Endodermal cell (in vitro differentiated cells): Measurements from ENCODE around the gene CORT. TPM values are rescaled to one million over a fixed set of nuclear protein-coding genes. Genes with fewer than 3 reads are reported as not detected.
A peak's percentile ranks its signal among the peaks of the same experiment; 100 is the strongest.
"Not testable (repeated sequence)": the region's sequence is repeated elsewhere in the genome, so short reads cannot be mapped to it uniquely, and the experiment has no call there.

Experiments
- DNase-seq: peaks from one replicate; pipeline ENCODE4 v3.0.0-alpha.2; 2017
- H3K27ac ChIP-seq: 2 replicates; pipeline ENCODE4 v1.5.1; 2013; ENCODE audit warnings: mild to moderate bottlenecking, low read depth, low read length, moderate library complexity
- H3K27me3 ChIP-seq: 2 replicates; pipeline ENCODE4 v1.6.1; 2013; ENCODE audit warnings: mild to moderate bottlenecking, low read length, moderate library complexity; ENCODE audit not compliant: insufficient read depth, control insufficient read depth, poor library complexity, severe bottlenecking
- H3K36me3 ChIP-seq: 2 replicates; pipeline ENCODE4 v1.7.0; 2013; ENCODE audit warnings: mild to moderate bottlenecking, low read length, moderate library complexity; ENCODE audit not compliant: control insufficient read depth, insufficient read depth
- H3K4me1 ChIP-seq: one replicate; pipeline ENCODE4 v1.7.0; 2013; ENCODE audit warnings: low read length; ENCODE audit not compliant: control insufficient read depth, insufficient read depth
- H3K4me3 ChIP-seq: 2 replicates; pipeline ENCODE4 v1.5.1; 2013; ENCODE audit warnings: mild to moderate bottlenecking, low read length, moderate library complexity
- H3K9ac ChIP-seq: 2 replicates; pipeline ENCODE4 v1.6.1; 2013; ENCODE audit warnings: mild to moderate bottlenecking, low read length, moderate library complexity; ENCODE audit not compliant: poor library complexity, severe bottlenecking; ENCODE audit errors: extremely low read depth
- H3K9me3 ChIP-seq: 2 replicates; pipeline ENCODE4 v1.6.1; 2013; ENCODE audit warnings: mild to moderate bottlenecking, low read length, moderate library complexity; ENCODE audit not compliant: control insufficient read depth
- H3K27ac Mint-ChIP-seq: 2 replicates; pipeline ENCODE4 v1.8.0; 2020; ENCODE audit warnings: mixed read lengths
- H3K27me3 Mint-ChIP-seq: 2 replicates; pipeline ENCODE4 v1.8.0; 2021; ENCODE audit warnings: mild to moderate bottlenecking, mixed read lengths; ENCODE audit not compliant: insufficient read depth
- H3K36me3 Mint-ChIP-seq: 2 replicates; pipeline ENCODE4 v1.8.0; 2020; ENCODE audit warnings: low read depth, mixed read lengths
- H3K4me1 Mint-ChIP-seq: 2 replicates; pipeline ENCODE4 v1.8.0; 2020; ENCODE audit warnings: mixed read lengths
- H3K4me3 Mint-ChIP-seq: 2 replicates; pipeline ENCODE4 v1.8.0; 2020; ENCODE audit warnings: mild to moderate bottlenecking, moderate library complexity, mixed read lengths
- H3K9me3 Mint-ChIP-seq: 2 replicates; pipeline ENCODE4 v1.8.0; 2020; ENCODE audit warnings: mild to moderate bottlenecking, mixed read lengths
- CTCF ChIP-seq: fragments of 200-600 bp; sonication (generic); conservative IDR thresholded peaks from 2 replicates; pipeline ENCODE4 v1.5.0; 2021; ENCODE audit warnings: antibody characterized with exemption, mild to moderate bottlenecking
- WGBS, 2 experiments: methylation state at CpG; one replicate each; pipeline versions ENCODE4 v1.1.5 to v1.1.7; 2013; ENCODE audit warnings: missing lambda C conversion rate in 2 of 2, mixed read lengths in 1 of 2; ENCODE audit not compliant: insufficient coverage in 1 of 2, insufficient read length in 1 of 2; 5-methylcytosine and 5-hydroxymethylcytosine counted together
- total RNA-seq, 2 donors: library from RNA; stranded (reverse); fragmentation: NEBNext Ultra II Directional in 1 of 2; extraction: Animal tissue kit (Norgen Biotek cat#: 25700) in 1 of 2; gene quantifications; 2 replicates in 1 of 2; 3 replicates in 1 of 2; pipeline ENCODE4 v1.2.1, GENCODE V29; 2021

CORT gene
- total RNA-seq, 2 donors from 2014 or later: 0.53 to 1.3 TPM

GRCh38 chr1:10451287-10451686, 1.5 kb downstream of the CORT start:
- H3K9me3 Mint-ChIP-seq: peaks cover 6% of the 10 kb centered on the region
- no peaks in the 10 kb centered on the region for H3K36me3 ChIP-seq
- H3K4me3 Mint-ChIP-seq: no peak overlapping the region
- peaks cover 8% of the 10 kb centered on the region for H3K9me3 ChIP-seq
- WGBS, 2 experiments: 43 to 52% methylated on average over 9 to 10 of the region's 10 CpGs
- H3K27ac ChIP-seq: peak overlapping the region; percentile 2
- H3K4me1 ChIP-seq: no peaks in the 10 kb centered on the region
- TF ChIP-seq CTCF: no peak
- H3K27me3 ChIP-seq: no peaks in the 10 kb centered on the region
- H3K4me3 ChIP-seq: no peak overlapping the region
- peak; percentile 63 for DNase-seq
- no peak overlapping the region for H3K27ac Mint-ChIP-seq
- no peaks in the 10 kb centered on the region for H3K27me3 Mint-ChIP-seq
- H3K4me1 Mint-ChIP-seq: peaks cover 8% of the 10 kb centered on the region
- no peak overlapping the region for H3K9ac ChIP-seq
- H3K36me3 Mint-ChIP-seq: peaks cover 22% of the 10 kb centered on the region

DNA sequence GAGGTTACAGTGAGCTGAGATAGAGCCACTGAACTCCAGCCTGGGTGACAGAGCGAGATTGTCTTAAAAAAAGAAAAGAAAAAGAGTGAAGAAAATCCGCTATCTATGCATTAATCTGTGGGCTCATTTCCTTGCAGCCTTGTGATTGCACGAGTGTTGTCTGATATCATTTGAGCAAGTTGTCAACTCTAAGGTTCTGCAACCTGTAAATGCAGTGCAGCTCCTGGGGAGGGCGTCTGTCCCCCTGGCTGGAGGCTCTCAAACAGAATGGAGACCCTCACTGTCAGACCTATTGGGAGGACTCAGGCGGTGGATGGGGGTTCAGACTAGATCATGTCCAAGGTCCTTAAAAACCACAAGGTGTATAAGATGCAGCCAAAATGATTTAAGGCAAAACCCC, 6.2 kb downstream of the CORT start:
- peak; percentile 54 for TF ChIP-seq CTCF
- no peak overlapping the region for H3K9ac ChIP-seq
- H3K9me3 Mint-ChIP-seq: peaks cover 6% of the 10 kb centered on the region
- peaks cover 8% of the 10 kb centered on the region for H3K9me3 ChIP-seq
- H3K27me3 Mint-ChIP-seq: no peaks in the 10 kb centered on the region
- peaks cover 19% of the 10 kb centered on the region for H3K36me3 ChIP-seq
- peaks cover 36% of the 10 kb centered on the region for H3K36me3 Mint-ChIP-seq
- H3K27ac Mint-ChIP-seq: no peak overlapping the region
- peaks cover 11% of the 10 kb centered on the region for H3K4me1 Mint-ChIP-seq
- no peak overlapping the region for H3K27ac ChIP-seq
- H3K4me3 Mint-ChIP-seq: no peak overlapping the region
- no peaks in the 10 kb centered on the region for H3K27me3 ChIP-seq
- H3K4me3 ChIP-seq: no peak overlapping the region
- H3K4me1 ChIP-seq: no peaks in the 10 kb centered on the region
- DNase-seq: no peak
- WGBS, 2 experiments: 85 to 92% methylated on average over 3 to 5 of the region's 5 CpGs

- Mint-ChIP-seq H3K27ac (no peak overlapping the region), H3K27me3 (no peaks in the 10 kb centered on the region), H3K4me1 (peaks cover 5% of the 10 kb centered on the region), H3K36me3 (peaks cover 42% of the 10 kb centered on the region), H3K9me3 (peaks cover 6% of the 10 kb centered on the region), H3K4me3 (no peak overlapping the region)
- no peak for DNase-seq
- 95 to 100% methylated on average over 1 to 6 of the region's 7 CpGs for WGBS, 2 experiments
- Histone ChIP-seq H3K27ac (peak overlapping the region; percentile 42), H3K4me3 (no peak overlapping the region), H3K36me3 (peaks cover 25% of the 10 kb centered on the region), H3K27me3 (no peaks in the 10 kb centered on the region), H3K4me1 (no peaks in the 10 kb centered on the region), H3K9me3 (peaks cover 8% of the 10 kb centered on the region), H3K9ac (no peak overlapping the region)
- TF ChIP-seq CTCF: no peak
Measured at GRCh38 chr1:10456661-10457060, 6.8 kb downstream of the CORT start.

- not testable (repeated sequence) for H3K27ac ChIP-seq
- H3K27ac Mint-ChIP-seq: peak overlapping the region; percentile 26
Measured at GRCh38 chr1:10457462-10457861, 7.6 kb downstream of the CORT start.

More at GRCh38 chr1:10457462-10457861, 7.6 kb downstream of the CORT start:
- H3K9ac ChIP-seq, H3K27me3 Mint-ChIP-seq, H3K27me3 ChIP-seq, DNase-seq, H3K4me3 Mint-ChIP-seq, H3K9me3 ChIP-seq, H3K9me3 Mint-ChIP-seq, H3K4me1 Mint-ChIP-seq, H3K4me3 ChIP-seq, H3K4me1 ChIP-seq: not testable (repeated sequence)
- peaks cover 48% of the 10 kb centered on the region for H3K36me3 Mint-ChIP-seq
- 92 to 93% methylated on average over 6 to 7 of the region's 7 CpGs for WGBS, 2 experiments
- H3K36me3 ChIP-seq: peaks cover 30% of the 10 kb centered on the region
